ENCODE results near the gene MAST4.

The MAST4 gene

GRCh38 chr5:66570201-66570600 is 26.0 kb upstream of the MAST4 start:
- H3K4me2 ChIP-seq (ENCODE audit: low read length, poor library complexity, severe bottlenecking): no peak overlapping the region
- H3K4me1 ChIP-seq (ENCODE audit: control insufficient read depth, insufficient read depth, low read depth, low read length): no peaks in the 10 kb centered on the region
- H3K79me1 ChIP-seq (replicated peaks; ENCODE audit: low read length, poor library complexity, severe bottlenecking): no peaks in the 10 kb centered on the region
- H3K4me3 ChIP-seq (ENCODE audit: insufficient read depth in 1 of 2, low read depth in 1 of 2, low read length in 2 of 2): no peak overlapping the region
- H3K27me3 ChIP-seq (ENCODE audit: control insufficient read depth in 1 of 2, insufficient read depth in 1 of 2, low read length in 2 of 2): peaks cover 0 to 34% of the 10 kb centered on the region in 2 experiments
- H2AFZ ChIP-seq (ENCODE audit: low read depth, low read length): no peak overlapping the region
- no peak overlapping the region for H2BK12ac ChIP-seq (ENCODE audit: low read length in 2 of 2)
- no peak overlapping the region for H3K18ac ChIP-seq (ENCODE audit: low read depth in 1 of 2, low read length in 2 of 2)
- no peak overlapping the region for H4K91ac ChIP-seq (ENCODE audit: low read length)
- no peak overlapping the region for H3K14ac ChIP-seq (ENCODE audit: low read length in 2 of 2)
- no peak overlapping the region for H2BK120ac ChIP-seq (ENCODE audit: low read depth, low read length)
- no peak overlapping the region for H3K9ac ChIP-seq (ENCODE audit: low read length)
- no peak overlapping the region for H3K4ac ChIP-seq (ENCODE audit: low read depth in 1 of 2, low read length in 2 of 2)
- no CpG with 5 or more reads among the region's 1 CpG for WGBS
- H2BK5ac ChIP-seq (ENCODE audit: low read depth, low read length, poor library complexity, severe bottlenecking): no peak overlapping the region
- no peak overlapping the region for H2BK15ac ChIP-seq (ENCODE audit: low read depth, poor library complexity, severe bottlenecking)
- DNase-seq: no peak
- H2AK5ac ChIP-seq (ENCODE audit: low read length, severe bottlenecking): no peak overlapping the region
- no peaks in the 10 kb centered on the region for H3K9me3 ChIP-seq (ENCODE audit: control insufficient read depth, low read length)
- no peak overlapping the region for H3K23ac ChIP-seq (ENCODE audit: low read length in 2 of 2)
- no peaks in the 10 kb centered on the region for H3K36me3 ChIP-seq (ENCODE audit: control insufficient read depth in 1 of 2, insufficient read depth in 2 of 2, low read depth in 1 of 2, low read length in 2 of 2)
- H3K27ac ChIP-seq (ENCODE audit: low read length, poor library complexity, severe bottlenecking): no peak overlapping the region
- H4K8ac ChIP-seq (ENCODE audit: low read length): no peak overlapping the region

DNA sequence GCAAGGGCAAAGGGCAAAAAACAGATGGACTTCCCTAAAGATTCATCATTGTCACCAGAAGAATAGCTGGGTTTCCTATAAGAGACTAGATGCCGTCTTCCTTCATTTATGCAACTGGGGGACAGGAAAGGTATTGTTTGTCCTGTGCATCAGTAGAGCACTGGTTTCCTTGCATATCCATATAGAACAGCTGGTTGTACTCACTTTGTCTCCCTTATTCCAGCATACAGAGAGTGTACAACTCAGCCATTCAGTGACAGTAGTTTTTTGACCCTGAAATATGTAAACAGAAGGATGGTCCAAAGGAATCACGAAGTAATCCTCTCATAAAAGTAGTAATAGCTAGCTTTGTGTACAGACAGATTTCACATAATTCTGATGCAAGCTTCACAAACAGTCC is 22.5 kb upstream of the MAST4 start:
- no CpG with 5 or more reads among the region's 2 CpGs for WGBS
- H2BK120ac ChIP-seq (ENCODE audit: low read depth, low read length): no peak overlapping the region

DNA sequence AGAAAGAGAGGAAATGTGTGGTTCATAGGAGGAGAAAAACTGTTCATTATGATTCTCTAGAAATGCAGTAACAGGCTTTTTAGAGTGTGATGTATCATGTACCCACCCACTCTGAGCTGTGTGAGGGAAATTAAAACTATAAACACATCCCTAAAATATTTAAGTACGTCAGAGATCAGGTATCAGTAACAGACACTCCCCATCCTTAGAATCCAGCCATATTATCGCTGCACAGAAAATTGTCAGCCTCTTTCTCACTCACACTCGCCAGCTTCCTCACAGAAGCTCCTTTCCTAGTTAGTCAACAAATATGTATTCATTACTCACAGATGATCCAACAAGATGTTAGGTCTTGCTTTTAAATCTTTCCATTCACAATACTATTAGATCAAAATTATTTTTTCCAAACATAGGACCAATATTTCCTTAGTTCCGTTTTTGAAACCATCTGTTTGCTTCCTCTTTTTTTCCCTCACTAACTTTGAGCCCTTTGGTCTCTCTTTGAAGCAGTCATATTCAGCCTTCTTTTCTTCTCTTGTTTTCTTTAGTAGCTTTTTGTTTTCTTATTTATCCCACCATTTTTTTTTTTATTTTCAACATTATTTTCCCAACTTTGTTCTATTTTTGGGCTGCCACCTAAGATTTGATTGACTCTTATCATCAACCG is 13.6 kb upstream of the MAST4 start:
- Histone ChIP-seq H2BK15ac (ENCODE audit: low read depth, poor library complexity, severe bottlenecking) (no peak overlapping the region), H3K14ac (ENCODE audit: low read length in 2 of 2) (no peak overlapping the region)
- WGBS: 85% methylated on average over 5 of the region's 5 CpGs

More for the DNA sequence above, 22.5 kb upstream of the MAST4 start:
- H3K14ac ChIP-seq (ENCODE audit: low read length in 2 of 2): no peak overlapping the region
- H3K9me3 ChIP-seq (ENCODE audit: control insufficient read depth, low read length): no peaks in the 10 kb centered on the region
- no peak overlapping the region for H3K23ac ChIP-seq (ENCODE audit: low read length in 2 of 2)
- H2BK12ac ChIP-seq (ENCODE audit: low read length in 2 of 2): no peak overlapping the region
- H2BK15ac ChIP-seq (ENCODE audit: low read depth, poor library complexity, severe bottlenecking): no peak overlapping the region
- H2BK5ac ChIP-seq (ENCODE audit: low read depth, low read length, poor library complexity, severe bottlenecking): no peak overlapping the region
- H3K4ac ChIP-seq (ENCODE audit: low read depth in 1 of 2, low read length in 2 of 2): no peak overlapping the region
- no peak overlapping the region for H3K27ac ChIP-seq (ENCODE audit: low read length, poor library complexity, severe bottlenecking)
- no peak overlapping the region for H4K8ac ChIP-seq (ENCODE audit: low read length)
- H3K18ac ChIP-seq (ENCODE audit: low read depth in 1 of 2, low read length in 2 of 2): no peak overlapping the region
- H4K91ac ChIP-seq (ENCODE audit: low read length): no peak overlapping the region
- no peaks in the 10 kb centered on the region for H3K36me3 ChIP-seq (ENCODE audit: control insufficient read depth in 1 of 2, insufficient read depth in 2 of 2, low read depth in 1 of 2, low read length in 2 of 2)
- H2AK5ac ChIP-seq (ENCODE audit: low read length, severe bottlenecking): no peak overlapping the region
- no peak overlapping the region for H3K4me2 ChIP-seq (ENCODE audit: low read length, poor library complexity, severe bottlenecking)
- H3K4me1 ChIP-seq (ENCODE audit: control insufficient read depth, insufficient read depth, low read depth, low read length): no peaks in the 10 kb centered on the region
- no peak for DNase-seq
- no peak overlapping the region for H3K9ac ChIP-seq (ENCODE audit: low read length)
- peaks cover 0 to 34% of the 10 kb centered on the region in 2 experiments for H3K27me3 ChIP-seq (ENCODE audit: control insufficient read depth in 1 of 2, insufficient read depth in 1 of 2, low read length in 2 of 2)
- no peaks in the 10 kb centered on the region for H3K79me1 ChIP-seq (replicated peaks; ENCODE audit: low read length, poor library complexity, severe bottlenecking)
- no peak overlapping the region for H2AFZ ChIP-seq (ENCODE audit: low read depth, low read length)
- H3K4me3 ChIP-seq (ENCODE audit: insufficient read depth in 1 of 2, low read depth in 1 of 2, low read length in 2 of 2): no peak overlapping the region

GRCh38 chr5:66585291-66585690 is 10.9 kb upstream of the MAST4 start:
- Histone ChIP-seq H3K9me3 (ENCODE audit: control insufficient read depth, low read length) (no peaks in the 10 kb centered on the region), H2BK12ac (ENCODE audit: low read length in 2 of 2) (no peak overlapping the region), H3K36me3 (ENCODE audit: control insufficient read depth in 1 of 2, insufficient read depth in 2 of 2, low read depth in 1 of 2, low read length in 2 of 2) (no peaks in the 10 kb centered on the region)

More for the DNA sequence above, 13.6 kb upstream of the MAST4 start:
- Histone ChIP-seq H2BK5ac (ENCODE audit: low read depth, low read length, poor library complexity, severe bottlenecking) (no peak overlapping the region), H3K27ac (ENCODE audit: low read length, poor library complexity, severe bottlenecking) (no peak overlapping the region), H3K9ac (ENCODE audit: low read length) (peak overlapping the region; percentile 85), H3K9me3 (ENCODE audit: control insufficient read depth, low read length) (no peaks in the 10 kb centered on the region), H2AK5ac (ENCODE audit: low read length, severe bottlenecking) (no peak overlapping the region), H3K36me3 (ENCODE audit: control insufficient read depth in 1 of 2, insufficient read depth in 2 of 2, low read depth in 1 of 2, low read length in 2 of 2) (no peaks in the 10 kb centered on the region), H2BK120ac (ENCODE audit: low read depth, low read length) (no peak overlapping the region), H3K27me3 (ENCODE audit: control insufficient read depth in 1 of 2, insufficient read depth in 1 of 2, low read length in 2 of 2) (peaks cover 0 to 4% of the 10 kb centered on the region in 2 experiments), H3K4me3 (ENCODE audit: insufficient read depth in 1 of 2, low read depth in 1 of 2, low read length in 2 of 2) (peak overlapping the region in 1 of 2 experiments; percentile 17), H2BK12ac (ENCODE audit: low read length in 2 of 2) (no peak overlapping the region), H3K4me2 (ENCODE audit: low read length, poor library complexity, severe bottlenecking) (no peak overlapping the region), H4K8ac (ENCODE audit: low read length) (no peak overlapping the region), H2AFZ (ENCODE audit: low read depth, low read length) (no peak overlapping the region), H3K23ac (ENCODE audit: low read length in 2 of 2) (no peak overlapping the region), H3K79me1 (replicated peaks; ENCODE audit: low read length, poor library complexity, severe bottlenecking) (no peaks in the 10 kb centered on the region), H3K4ac (ENCODE audit: low read depth in 1 of 2, low read length in 2 of 2) (no peak overlapping the region), H3K4me1 (ENCODE audit: control insufficient read depth, insufficient read depth, low read depth, low read length) (no peaks in the 10 kb centered on the region), H3K18ac (ENCODE audit: low read depth in 1 of 2, low read length in 2 of 2) (no peak overlapping the region), H4K91ac (ENCODE audit: low read length) (no peak overlapping the region)
- no peak for DNase-seq

More at GRCh38 chr5:66585291-66585690, 10.9 kb upstream of the MAST4 start:
- H3K27me3 ChIP-seq (ENCODE audit: control insufficient read depth in 1 of 2, insufficient read depth in 1 of 2, low read length in 2 of 2): peaks cover 0 to 16% of the 10 kb centered on the region in 2 experiments
- no peak for DNase-seq
- no peak overlapping the region for H2AFZ ChIP-seq (ENCODE audit: low read depth, low read length)
- no peak overlapping the region for H3K4ac ChIP-seq (ENCODE audit: low read depth in 1 of 2, low read length in 2 of 2)
- H2BK5ac ChIP-seq (ENCODE audit: low read depth, low read length, poor library complexity, severe bottlenecking): no peak overlapping the region
- no peak overlapping the region for H2BK15ac ChIP-seq (ENCODE audit: low read depth, poor library complexity, severe bottlenecking)
- H3K23ac ChIP-seq (ENCODE audit: low read length in 2 of 2): no peak overlapping the region
- no peak overlapping the region for H2BK120ac ChIP-seq (ENCODE audit: low read depth, low read length)
- H4K8ac ChIP-seq (ENCODE audit: low read length): no peak overlapping the region
- no peaks in the 10 kb centered on the region for H3K79me1 ChIP-seq (replicated peaks; ENCODE audit: low read length, poor library complexity, severe bottlenecking)
- no peak overlapping the region for H3K4me2 ChIP-seq (ENCODE audit: low read length, poor library complexity, severe bottlenecking)
- H4K91ac ChIP-seq (ENCODE audit: low read length): no peak overlapping the region
- no peaks in the 10 kb centered on the region for H3K4me1 ChIP-seq (ENCODE audit: control insufficient read depth, insufficient read depth, low read depth, low read length)
- H3K18ac ChIP-seq (ENCODE audit: low read depth in 1 of 2, low read length in 2 of 2): no peak overlapping the region
- H3K14ac ChIP-seq (ENCODE audit: low read length in 2 of 2): no peak overlapping the region
- no peak overlapping the region for H2AK5ac ChIP-seq (ENCODE audit: low read length, severe bottlenecking)
- no peak overlapping the region for H3K27ac ChIP-seq (ENCODE audit: low read length, poor library complexity, severe bottlenecking)
- no peak overlapping the region for H3K9ac ChIP-seq (ENCODE audit: low read length)
- H3K4me3 ChIP-seq (ENCODE audit: insufficient read depth in 1 of 2, low read depth in 1 of 2, low read length in 2 of 2): no peak overlapping the region
